GM23338 (cell line): ENCODE results near the gene NMNAT1.
"Not testable (repeated sequence)": the region's sequence is repeated elsewhere in the genome, so short reads cannot be mapped to it uniquely, and the experiment has no call there.

ENCODE experiments used
- EZH2phosphoT487 ChIP-seq: fragments of 200-600 bp; sonication (generic); IDR thresholded peaks from one replicate; pipeline ENCODE4 v1.8.1; 2018; ENCODE audit warnings: antibody characterized with exemption; ENCODE audit not compliant: unreplicated experiment
- ZNF114 ChIP-seq: fragments of 250-450 bp; sonication (Bioruptor Pico); IDR thresholded peaks from 2 replicates; pipeline ENCODE4 v1.5.0; 2020; ENCODE audit warnings: mild to moderate bottlenecking, moderate library complexity
- TF ChIP-seq, protein P1 (sequence below), 2 experiments: fragments of 200-600 bp in 1 of 2; sonication (generic) in 1 of 2; conservative IDR thresholded peaks; 2 replicates each; pipeline versions ENCODE4 v1.5.1 to v1.6.1; 2016 to 2017; ENCODE audit warnings: antibody characterized with exemption in 2 of 2, low read depth in 2 of 2, mild to moderate bottlenecking in 2 of 2, moderate library complexity in 1 of 2

DNA sequence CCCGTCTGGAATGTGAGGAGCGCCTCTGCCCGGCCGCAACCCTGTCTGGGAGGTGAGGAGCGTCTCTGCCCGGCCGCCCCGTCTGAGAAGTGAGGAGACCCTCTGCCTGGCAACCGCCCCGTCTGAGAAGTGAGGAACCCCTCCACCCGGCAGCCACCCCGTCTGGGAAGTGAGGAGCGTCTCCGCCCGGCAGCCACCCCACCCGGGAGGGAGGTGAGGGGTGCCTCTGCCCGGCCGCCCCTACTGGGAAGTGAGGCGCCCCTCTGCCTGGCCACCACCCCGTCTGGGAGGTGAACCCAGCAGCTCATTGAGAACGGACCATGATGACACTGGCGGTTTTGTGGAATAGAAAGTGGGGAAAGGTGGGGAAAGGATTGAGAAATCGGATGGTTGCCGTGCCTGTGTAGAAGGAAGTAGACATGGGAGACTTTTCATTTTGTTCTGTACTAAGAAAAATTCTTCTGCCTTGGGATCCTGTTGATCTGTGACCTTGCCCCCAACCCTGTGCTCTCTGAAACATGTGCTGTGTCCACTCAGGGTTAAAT lies 85.8 kb downstream of the NMNAT1 start:
- TF ChIP-seq, protein P1, sequence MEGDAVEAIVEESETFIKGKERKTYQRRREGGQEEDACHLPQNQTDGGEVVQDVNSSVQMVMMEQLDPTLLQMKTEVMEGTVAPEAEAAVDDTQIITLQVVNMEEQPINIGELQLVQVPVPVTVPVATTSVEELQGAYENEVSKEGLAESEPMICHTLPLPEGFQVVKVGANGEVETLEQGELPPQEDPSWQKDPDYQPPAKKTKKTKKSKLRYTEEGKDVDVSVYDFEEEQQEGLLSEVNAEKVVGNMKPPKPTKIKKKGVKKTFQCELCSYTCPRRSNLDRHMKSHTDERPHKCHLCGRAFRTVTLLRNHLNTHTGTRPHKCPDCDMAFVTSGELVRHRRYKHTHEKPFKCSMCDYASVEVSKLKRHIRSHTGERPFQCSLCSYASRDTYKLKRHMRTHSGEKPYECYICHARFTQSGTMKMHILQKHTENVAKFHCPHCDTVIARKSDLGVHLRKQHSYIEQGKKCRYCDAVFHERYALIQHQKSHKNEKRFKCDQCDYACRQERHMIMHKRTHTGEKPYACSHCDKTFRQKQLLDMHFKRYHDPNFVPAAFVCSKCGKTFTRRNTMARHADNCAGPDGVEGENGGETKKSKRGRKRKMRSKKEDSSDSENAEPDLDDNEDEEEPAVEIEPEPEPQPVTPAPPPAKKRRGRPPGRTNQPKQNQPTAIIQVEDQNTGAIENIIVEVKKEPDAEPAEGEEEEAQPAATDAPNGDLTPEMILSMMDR (conservative IDR thresholded peaks at IDR 0.05; ENCODE audit: low read depth in 2 of 2), result not testable (repeated sequence)
- TF ChIP-seq EZH2phosphoT487; ZNF114 (CRISPR knock-in tag): not testable (repeated sequence)
